ENCODE data around the gene GAS2L1. TPM values are rescaled to one million over a fixed set of nuclear protein-coding genes. Genes with fewer than 3 reads are reported as not detected.
A peak's percentile ranks its signal among the peaks of the same experiment; 100 is the strongest.

Gene GAS2L1
- total RNA-seq, 1 experiment from 2014 or later = 8.0 TPM

DNA sequence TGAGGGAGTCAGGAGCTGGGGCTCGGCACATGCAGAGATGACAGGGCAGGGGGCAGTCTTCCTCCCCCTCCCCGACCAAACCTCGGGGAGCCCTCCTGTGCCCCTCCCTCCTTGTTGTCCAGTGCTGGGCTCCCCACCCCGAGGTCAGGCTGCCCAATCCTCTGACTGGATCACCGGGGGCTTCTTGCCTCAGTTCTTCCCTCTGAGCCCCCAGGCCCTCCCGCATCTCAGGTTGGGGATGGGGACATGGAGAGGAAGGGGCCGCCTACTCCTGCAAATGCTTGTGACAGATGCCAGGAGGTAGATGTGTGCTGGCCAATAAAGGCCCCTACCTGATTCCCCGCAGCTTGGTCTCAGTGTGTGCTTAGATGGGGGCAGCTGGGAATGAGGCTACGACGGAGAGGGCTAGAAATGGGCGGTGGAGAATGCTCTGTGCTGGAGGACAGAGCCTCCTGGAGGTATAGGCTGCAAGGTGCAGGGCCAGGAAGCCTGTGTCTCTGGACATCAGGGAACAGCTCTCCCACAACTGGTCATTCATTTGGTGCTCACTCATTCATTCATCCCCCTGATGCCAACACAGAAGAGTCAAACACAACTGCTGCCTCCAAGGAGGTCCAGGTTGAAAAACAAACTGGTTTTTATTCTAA lies 47.1 kb upstream of the GAS2L1 start:
- no peak overlapping the region for H3K4me2 ChIP-seq (ENCODE audit: insufficient read depth, insufficient read length, low read length)
- H2AK5ac ChIP-seq (ENCODE audit: insufficient read length, low read length) = no peak overlapping the region
- H2AFZ ChIP-seq (ENCODE audit: low read length) = no peak overlapping the region
- no peak overlapping the region for H3K4ac ChIP-seq (ENCODE audit: low read depth, low read length)
- no peak overlapping the region for H4K8ac ChIP-seq (replicated peaks; ENCODE audit: insufficient read length, low read depth, low read length)
- H2BK120ac ChIP-seq (ENCODE audit: low read depth, low read length, poor library complexity, severe bottlenecking) = no peak overlapping the region
- no peak overlapping the region for H2BK5ac ChIP-seq (ENCODE audit: insufficient read length, low read length)
- no peaks in the 10 kb centered on the region for H3K9me3 ChIP-seq (ENCODE audit: control insufficient read depth, low read depth, low read length)
- no peak overlapping the region for H2BK15ac ChIP-seq (ENCODE audit: low read depth, low read length)
- no peaks in the 10 kb centered on the region for H3K4me1 ChIP-seq (ENCODE audit: insufficient read depth, low read length)
- no peak overlapping the region for H3K23ac ChIP-seq (ENCODE audit: insufficient read length, low read depth, low read length)
- no peak overlapping the region for H3T11ph ChIP-seq (ENCODE audit: low read length)
- no peaks in the 10 kb centered on the region for H3K27me3 ChIP-seq (ENCODE audit: insufficient read depth, low read length)
- WGBS (ENCODE audit: extremely low coverage, insufficient read length, low lambda C conversion rate) = no CpG with 5 or more reads among the region's 11 CpGs
- H2BK20ac ChIP-seq (ENCODE audit: low read depth, low read length, poor library complexity, severe bottlenecking) = no peak overlapping the region
- H3K9me3 Mint-ChIP-seq = no peaks in the 10 kb centered on the region
- no peaks in the 10 kb centered on the region for H3K23me2 ChIP-seq (ENCODE audit: insufficient read length, low read depth, low read length, poor library complexity, severe bottlenecking)
- no peak overlapping the region for H3K9ac ChIP-seq (ENCODE audit: extremely low read depth, insufficient read length, low read length)
- no peak overlapping the region for H3K4me3 Mint-ChIP-seq
- no peaks in the 10 kb centered on the region for H3K79me1 ChIP-seq (ENCODE audit: insufficient read depth, low read depth, low read length, poor library complexity, severe bottlenecking)
- H3K14ac ChIP-seq (ENCODE audit: insufficient read depth, low read length) = no peak overlapping the region
- H4K5ac ChIP-seq (ENCODE audit: insufficient read length, low read depth, low read length) = no peak overlapping the region
- H3K18ac ChIP-seq (ENCODE audit: insufficient read length, low read depth, low read length) = no peak overlapping the region
- H3K4me1 Mint-ChIP-seq = no peaks in the 10 kb centered on the region
- H3K36me3 Mint-ChIP-seq (ENCODE audit: insufficient read depth in 1 of 3, low read depth in 3 of 3) = peaks cover 3 to 15% (median 6%) of the 10 kb centered on the region in 3 experiments
- peak overlapping the region in 2 of 3 experiments; percentile 14 to 44; a peak in 1 of 7 replicates for H3K27ac Mint-ChIP-seq
- 0 out of 2 replicates have a peak, but pooled peaks cover 1% of the 10 kb centered on the region for H3K27me3 Mint-ChIP-seq (ENCODE audit: low read depth)
- TF ChIP-seq, protein P1, sequence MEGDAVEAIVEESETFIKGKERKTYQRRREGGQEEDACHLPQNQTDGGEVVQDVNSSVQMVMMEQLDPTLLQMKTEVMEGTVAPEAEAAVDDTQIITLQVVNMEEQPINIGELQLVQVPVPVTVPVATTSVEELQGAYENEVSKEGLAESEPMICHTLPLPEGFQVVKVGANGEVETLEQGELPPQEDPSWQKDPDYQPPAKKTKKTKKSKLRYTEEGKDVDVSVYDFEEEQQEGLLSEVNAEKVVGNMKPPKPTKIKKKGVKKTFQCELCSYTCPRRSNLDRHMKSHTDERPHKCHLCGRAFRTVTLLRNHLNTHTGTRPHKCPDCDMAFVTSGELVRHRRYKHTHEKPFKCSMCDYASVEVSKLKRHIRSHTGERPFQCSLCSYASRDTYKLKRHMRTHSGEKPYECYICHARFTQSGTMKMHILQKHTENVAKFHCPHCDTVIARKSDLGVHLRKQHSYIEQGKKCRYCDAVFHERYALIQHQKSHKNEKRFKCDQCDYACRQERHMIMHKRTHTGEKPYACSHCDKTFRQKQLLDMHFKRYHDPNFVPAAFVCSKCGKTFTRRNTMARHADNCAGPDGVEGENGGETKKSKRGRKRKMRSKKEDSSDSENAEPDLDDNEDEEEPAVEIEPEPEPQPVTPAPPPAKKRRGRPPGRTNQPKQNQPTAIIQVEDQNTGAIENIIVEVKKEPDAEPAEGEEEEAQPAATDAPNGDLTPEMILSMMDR (conservative IDR thresholded peaks at IDR 0.05) = peak; percentile 41; the same call in 1 of the 3 replicates
- no peak overlapping the region for H2BK12ac ChIP-seq (ENCODE audit: insufficient read length, low read depth, low read length)
- no peak overlapping the region for H3K56ac ChIP-seq (ENCODE audit: insufficient read length, low read depth, low read length)
- DNase-seq = peak; percentile 59
- H3K27ac ChIP-seq (ENCODE audit: insufficient read length, low read depth, low read length) = no peak overlapping the region
- no peaks in the 10 kb centered on the region for H3K79me2 ChIP-seq (ENCODE audit: insufficient read depth, low read length)
- H4K91ac ChIP-seq (ENCODE audit: insufficient read length, low read depth, low read length) = no peak overlapping the region
- no peaks in the 10 kb centered on the region for H4K20me1 ChIP-seq (ENCODE audit: control insufficient read depth, insufficient read depth, insufficient read length)
